ENCODE results near the gene BICD2. TPM values are rescaled to one million over a fixed set of nuclear protein-coding genes. Genes with fewer than 3 reads are reported as not detected.

The BICD2 gene
- total RNA-seq, 1 donor from 2014 or later, result 48.2 TPM

GRCh38 chr9:92740446-92740961 lies 24.1 kb downstream of the BICD2 start:
- H3K9me3 Mint-ChIP-seq (ENCODE audit: unreplicated experiment), result no peaks in the 10 kb centered on the region
- no peak overlapping the region for H3K4me3 ChIP-seq (ENCODE audit: insufficient read depth, low read depth, low read length)
- H4K20me1 ChIP-seq (ENCODE audit: insufficient read depth, low read length), result peaks cover 84% of the 10 kb centered on the region
- no peak overlapping the region for H3K27ac ChIP-seq (ENCODE audit: low read depth, low read length)
- H3K4me3 Mint-ChIP-seq (ENCODE audit: unreplicated experiment), result no peak overlapping the region
- no peak for FAIRE-seq
- H3K9me3 ChIP-seq (ENCODE audit: insufficient read depth, low read depth, low read length), result no peaks in the 10 kb centered on the region
- no peak overlapping the region for H3K4me2 ChIP-seq (ENCODE audit: low read length)
- H3K27me3 ChIP-seq (ENCODE audit: insufficient read depth, low read length), result no peaks in the 10 kb centered on the region
- H3K36me3 ChIP-seq (ENCODE audit: insufficient read depth, low read length), result no peaks in the 10 kb centered on the region
- peaks cover 16% of the 10 kb centered on the region for H3K4me1 ChIP-seq (ENCODE audit: insufficient read depth, low read length)
- peaks cover 97% of the 10 kb centered on the region for H3K79me2 ChIP-seq (ENCODE audit: insufficient read depth, low read length)
- H2AFZ ChIP-seq (ENCODE audit: low read depth, low read length), result no peak overlapping the region
- H3K36me3 Mint-ChIP-seq (ENCODE audit: low read depth, unreplicated experiment), result no peaks in the 10 kb centered on the region
- H3K27ac Mint-ChIP-seq (ENCODE audit: unreplicated experiment), result no peak overlapping the region
- no peak overlapping the region for H3K9ac ChIP-seq (ENCODE audit: low read length)
- TF ChIP-seq EZH2 (IDR thresholded peaks at IDR 0.05; ENCODE audit: insufficient read depth, low read length), result no peak
- TF ChIP-seq CTCF (IDR thresholded peaks at IDR 0.05; ENCODE audit: insufficient read depth, low read depth, low read length), result no peak
- peaks cover 30% of the 10 kb centered on the region for H3K4me1 Mint-ChIP-seq (ENCODE audit: low read depth, unreplicated experiment)
- H3K27me3 Mint-ChIP-seq (ENCODE audit: low read depth, unreplicated experiment), result no peaks in the 10 kb centered on the region
- no peak for DNase-seq (ENCODE audit: low read depth)

- Mint-ChIP-seq H3K9me3 (ENCODE audit: unreplicated experiment) (no peaks in the 10 kb centered on the region), H3K4me1 (ENCODE audit: low read depth, unreplicated experiment) (peaks cover 31% of the 10 kb centered on the region), H3K27ac (ENCODE audit: unreplicated experiment) (no peak overlapping the region), H3K36me3 (ENCODE audit: low read depth, unreplicated experiment) (no peaks in the 10 kb centered on the region), H3K27me3 (ENCODE audit: low read depth, unreplicated experiment) (no peaks in the 10 kb centered on the region), H3K4me3 (ENCODE audit: unreplicated experiment) (no peak overlapping the region)
- Histone ChIP-seq H3K4me1 (ENCODE audit: insufficient read depth, low read length) (peaks cover 16% of the 10 kb centered on the region), H3K9ac (ENCODE audit: low read length) (no peak overlapping the region), H3K79me2 (ENCODE audit: insufficient read depth, low read length) (peaks cover 97% of the 10 kb centered on the region), H3K27ac (ENCODE audit: low read depth, low read length) (no peak overlapping the region), H3K4me3 (ENCODE audit: insufficient read depth, low read depth, low read length) (no peak overlapping the region), H2AFZ (ENCODE audit: low read depth, low read length) (no peak overlapping the region), H3K9me3 (ENCODE audit: insufficient read depth, low read depth, low read length) (no peaks in the 10 kb centered on the region), H4K20me1 (ENCODE audit: insufficient read depth, low read length) (peaks cover 84% of the 10 kb centered on the region), H3K27me3 (ENCODE audit: insufficient read depth, low read length) (no peaks in the 10 kb centered on the region), H3K36me3 (ENCODE audit: insufficient read depth, low read length) (no peaks in the 10 kb centered on the region), H3K4me2 (ENCODE audit: low read length) (no peak overlapping the region)
- TF ChIP-seq CTCF (IDR thresholded peaks at IDR 0.05; ENCODE audit: insufficient read depth, low read depth, low read length) (no peak), EZH2 (IDR thresholded peaks at IDR 0.05; ENCODE audit: insufficient read depth, low read length) (no peak)
- no peak for DNase-seq (ENCODE audit: low read depth)
- FAIRE-seq, result no peak
Observed at GRCh38 chr9:92740009-92740408, 24.6 kb downstream of the BICD2 start.

GRCh38 chr9:92739346-92739970 lies 25.2 kb downstream of the BICD2 start:
- peaks cover 86% of the 10 kb centered on the region for H4K20me1 ChIP-seq (ENCODE audit: insufficient read depth, low read length)
- no peaks in the 10 kb centered on the region for H3K27me3 ChIP-seq (ENCODE audit: insufficient read depth, low read length)
- Mint-ChIP-seq H3K27ac (ENCODE audit: unreplicated experiment) (no peak overlapping the region), H3K27me3 (ENCODE audit: low read depth, unreplicated experiment) (no peaks in the 10 kb centered on the region), H3K9me3 (ENCODE audit: unreplicated experiment) (no peaks in the 10 kb centered on the region), H3K36me3 (ENCODE audit: low read depth, unreplicated experiment) (no peaks in the 10 kb centered on the region), H3K4me1 (ENCODE audit: low read depth, unreplicated experiment) (peaks cover 29% of the 10 kb centered on the region), H3K4me3 (ENCODE audit: unreplicated experiment) (no peak overlapping the region)
- H2AFZ ChIP-seq (ENCODE audit: low read depth, low read length), result no peak overlapping the region
- no peaks in the 10 kb centered on the region for H3K36me3 ChIP-seq (ENCODE audit: insufficient read depth, low read length)
- H3K79me2 ChIP-seq (ENCODE audit: insufficient read depth, low read length), result peaks cover 98% of the 10 kb centered on the region
- H3K27ac ChIP-seq (ENCODE audit: low read depth, low read length), result no peak overlapping the region
- H3K9ac ChIP-seq (ENCODE audit: low read length), result no peak overlapping the region
- no peak for TF ChIP-seq CTCF (IDR thresholded peaks at IDR 0.05; ENCODE audit: insufficient read depth, low read depth, low read length)
- TF ChIP-seq EZH2 (IDR thresholded peaks at IDR 0.05; ENCODE audit: insufficient read depth, low read length), result no peak
- DNase-seq (ENCODE audit: low read depth), result no peak
- H3K4me3 ChIP-seq (ENCODE audit: insufficient read depth, low read depth, low read length), result no peak overlapping the region
- H3K4me2 ChIP-seq (ENCODE audit: low read length), result no peak overlapping the region
- H3K4me1 ChIP-seq (ENCODE audit: insufficient read depth, low read length), result peaks cover 16% of the 10 kb centered on the region
- H3K9me3 ChIP-seq (ENCODE audit: insufficient read depth, low read depth, low read length), result no peaks in the 10 kb centered on the region
- no peak for FAIRE-seq
